T-helper 17 cell (primary cell): ENCODE measurements around the gene AIMP1. TPM values are rescaled to one million over a fixed set of nuclear protein-coding genes. Genes with fewer than 3 reads are reported as not detected.

Experiments
- ATAC-seq: fragments of 150-1000 bp; cut with Tn5 transposase; 2 replicates; pipeline ENCODE4 v1.10.0; 2021; ENCODE audit warnings: mild to moderate bottlenecking, moderate library complexity
- DNase-seq, 3 donors: peaks; one replicate each; pipeline versions ENCODE4 v3.0.0 to v3.0.0-alpha.2; 2020 to 2021
- H3K9me3 ChIP-seq: one replicate; pipeline ENCODE4 v1.7.0; 2013; ENCODE audit warnings: low read length, mild to moderate bottlenecking; ENCODE audit not compliant: control insufficient read depth, poor library complexity, severe bottlenecking
- H3K27ac Mint-ChIP-seq: one replicate; pipeline ENCODE4 v1.8.0; 2022; ENCODE audit warnings: mild to moderate bottlenecking, moderate library complexity, mixed read lengths
- H3K27me3 Mint-ChIP-seq: one replicate; pipeline ENCODE4 v1.8.0; 2022; ENCODE audit warnings: mixed read lengths
- H3K36me3 Mint-ChIP-seq: one replicate; pipeline ENCODE4 v1.8.0; 2022; ENCODE audit warnings: low read depth, mixed read lengths
- H3K4me1 Mint-ChIP-seq: one replicate; pipeline ENCODE4 v1.8.0; 2022; ENCODE audit warnings: mild to moderate bottlenecking, mixed read lengths
- H3K4me3 Mint-ChIP-seq: one replicate; pipeline ENCODE4 v1.8.0; 2022; ENCODE audit warnings: mild to moderate bottlenecking, moderate library complexity, mixed read lengths
- total RNA-seq, 4 donors: library from RNA in 2 of 4; stranded (reverse) in 2 of 4; gene quantifications; one replicate each; pipeline ENCODE4 v1.2.3 and lab custom pipeline; 2022 to 2026

Gene AIMP1
- total RNA-seq, 2 donors from 2014 or later = 41.2 to 51.6 TPM

DNA sequence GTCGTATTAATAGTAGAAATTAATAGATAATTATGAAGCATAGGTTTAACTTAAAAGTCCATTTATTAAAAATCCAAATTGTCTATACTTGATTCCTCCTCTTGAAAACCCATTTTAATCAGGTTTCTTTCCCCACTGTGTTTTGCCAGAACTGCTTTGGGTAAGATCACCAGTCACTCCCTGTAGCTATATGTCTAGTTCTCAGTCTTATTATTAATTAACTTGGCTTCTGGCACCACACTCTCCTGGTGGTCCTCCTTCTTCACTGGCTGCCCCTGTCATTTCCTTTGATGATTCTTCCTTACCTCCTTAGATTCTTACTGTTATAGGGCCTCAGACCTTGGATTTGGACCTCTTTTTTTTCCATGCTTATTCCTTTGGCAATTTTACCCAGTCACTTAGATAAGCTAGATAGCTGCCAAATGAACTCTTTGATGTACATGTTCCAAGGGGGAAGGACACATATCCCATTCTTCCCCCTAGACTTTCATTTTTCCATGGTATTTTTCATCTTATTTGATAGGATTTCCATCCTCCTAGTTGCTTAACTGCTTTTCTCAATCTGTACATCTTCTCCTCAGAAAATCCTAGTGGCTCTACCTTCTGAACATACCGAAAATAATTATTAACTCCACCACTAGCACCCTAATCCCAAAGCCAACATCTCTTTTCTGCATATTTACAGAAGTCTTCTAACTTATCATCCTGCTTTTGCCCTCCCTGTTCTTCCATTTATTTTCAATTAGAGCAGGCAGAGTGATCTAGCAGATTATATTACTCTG is 27.7 kb downstream of the AIMP1 start:
- H3K36me3 Mint-ChIP-seq = peaks cover 14% of the 10 kb centered on the region
- H3K9me3 ChIP-seq = no peaks in the 10 kb centered on the region
- H3K4me3 Mint-ChIP-seq = no peak overlapping the region
- DNase-seq = no peak
- H3K27ac Mint-ChIP-seq = peak overlapping the region; percentile 86
- peaks cover 28% of the 10 kb centered on the region for H3K4me1 Mint-ChIP-seq
- H3K27me3 Mint-ChIP-seq = no peaks in the 10 kb centered on the region
- ATAC-seq = no peak

- no peak for DNase-seq
- Mint-ChIP-seq H3K27ac (peak overlapping the region; percentile 86), H3K36me3 (peaks cover 13% of the 10 kb centered on the region), H3K27me3 (no peaks in the 10 kb centered on the region), H3K4me1 (peaks cover 28% of the 10 kb centered on the region), H3K4me3 (no peak overlapping the region)
- ATAC-seq = no peak
- H3K9me3 ChIP-seq = no peaks in the 10 kb centered on the region
These were observed 28.3 kb downstream of the AIMP1 start for GRCh38 chr4:106344647-106344970.

GRCh38 chr4:106347167-106347566 is 30.8 kb downstream of the AIMP1 start:
- DNase-seq = no peak
- H3K27me3 Mint-ChIP-seq = no peaks in the 10 kb centered on the region
- H3K36me3 Mint-ChIP-seq = peaks cover 15% of the 10 kb centered on the region
- H3K9me3 ChIP-seq = no peaks in the 10 kb centered on the region
- peaks cover 12% of the 10 kb centered on the region for H3K4me1 Mint-ChIP-seq
- ATAC-seq = no peak
- no peak overlapping the region for H3K27ac Mint-ChIP-seq
- H3K4me3 Mint-ChIP-seq = no peak overlapping the region

GRCh38 chr4:106351016-106351415 is 34.7 kb downstream of the AIMP1 start:
- H3K4me3 Mint-ChIP-seq = no peak overlapping the region

DNA sequence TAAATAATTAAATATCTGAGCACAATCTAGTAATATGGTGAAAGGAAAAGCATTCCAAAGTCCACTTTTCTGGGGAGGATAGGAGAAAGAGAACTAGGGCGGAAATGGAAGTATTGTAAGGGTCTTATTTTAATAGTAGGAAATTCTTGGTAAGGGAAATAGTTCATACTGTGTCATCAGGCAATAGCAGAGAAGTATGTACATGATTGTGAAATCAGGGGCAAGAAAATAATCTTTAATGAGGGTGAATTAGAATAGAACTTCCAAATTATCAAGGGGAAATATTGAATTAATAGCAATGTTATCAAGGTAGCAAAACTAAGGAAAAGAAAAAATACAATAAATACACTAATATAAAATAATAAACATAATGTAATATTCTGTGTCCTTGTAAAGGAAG is 37.4 kb downstream of the AIMP1 start:
- Mint-ChIP-seq H3K36me3 (peaks cover 6% of the 10 kb centered on the region), H3K27ac (peak overlapping the region; percentile 32), H3K4me1 (peaks cover 2% of the 10 kb centered on the region), H3K4me3 (no peak overlapping the region), H3K27me3 (no peaks in the 10 kb centered on the region)
- no peaks in the 10 kb centered on the region for H3K9me3 ChIP-seq
- no peak for ATAC-seq
- DNase-seq = no peak

More at GRCh38 chr4:106351016-106351415, 34.7 kb downstream of the AIMP1 start:
- Mint-ChIP-seq H3K27me3 (no peaks in the 10 kb centered on the region), H3K36me3 (peaks cover 9% of the 10 kb centered on the region), H3K4me1 (peaks cover 2% of the 10 kb centered on the region), H3K27ac (no peak overlapping the region)
- H3K9me3 ChIP-seq = no peaks in the 10 kb centered on the region
- DNase-seq (no peak), ATAC-seq (no peak)

DNA sequence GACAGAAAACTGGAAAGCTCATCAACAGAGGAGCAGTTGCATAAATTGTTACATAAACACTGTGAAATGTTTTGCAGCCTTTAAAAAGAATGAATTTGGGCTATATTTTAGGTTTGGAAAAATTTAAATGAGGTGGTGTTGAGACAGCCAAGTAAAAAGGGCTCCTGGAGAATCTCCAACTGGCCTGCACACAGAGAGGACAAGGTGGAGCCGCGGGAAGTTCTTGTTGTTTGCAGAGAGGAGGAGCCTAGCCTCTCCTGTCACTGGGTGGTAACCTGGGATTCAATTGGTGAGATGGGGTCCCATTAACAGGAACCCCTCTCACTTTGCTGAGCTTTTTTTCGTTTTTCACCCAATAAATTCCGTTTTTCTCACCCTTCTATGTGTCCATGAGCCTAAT is 38.8 kb downstream of the AIMP1 start:
- Mint-ChIP-seq H3K4me3 (no peak overlapping the region), H3K27me3 (no peaks in the 10 kb centered on the region), H3K27ac (no peak overlapping the region), H3K4me1 (peaks cover 2% of the 10 kb centered on the region), H3K36me3 (peaks cover 4% of the 10 kb centered on the region)
- H3K9me3 ChIP-seq = no peaks in the 10 kb centered on the region
- no peak for ATAC-seq
- DNase-seq = no peak

DNA sequence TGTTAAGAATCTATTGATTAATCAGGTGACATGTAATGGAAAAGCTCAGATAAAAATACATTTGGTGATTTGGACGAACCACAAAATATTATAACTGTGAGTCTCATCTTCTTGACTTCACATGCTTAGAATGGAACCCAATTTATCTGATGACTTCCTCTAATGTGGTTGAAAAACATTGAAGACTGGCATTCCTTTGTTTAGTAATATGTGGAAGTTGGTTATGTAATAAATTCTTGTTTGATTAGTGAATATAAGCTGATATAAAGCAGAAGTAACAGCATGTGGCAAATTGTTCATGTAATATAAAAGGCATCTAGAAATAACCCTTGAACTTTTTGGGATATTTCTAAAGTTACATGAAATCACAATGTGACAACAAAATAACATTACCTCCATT is 42.5 kb downstream of the AIMP1 start:
- no peak overlapping the region for H3K27ac Mint-ChIP-seq
- DNase-seq = no peak
- H3K27me3 Mint-ChIP-seq = peaks cover 14% of the 10 kb centered on the region
- no peaks in the 10 kb centered on the region for H3K4me1 Mint-ChIP-seq
- H3K4me3 Mint-ChIP-seq = no peak overlapping the region
- no peaks in the 10 kb centered on the region for H3K9me3 ChIP-seq
- no peak for ATAC-seq
- H3K36me3 Mint-ChIP-seq = no peaks in the 10 kb centered on the region

DNA sequence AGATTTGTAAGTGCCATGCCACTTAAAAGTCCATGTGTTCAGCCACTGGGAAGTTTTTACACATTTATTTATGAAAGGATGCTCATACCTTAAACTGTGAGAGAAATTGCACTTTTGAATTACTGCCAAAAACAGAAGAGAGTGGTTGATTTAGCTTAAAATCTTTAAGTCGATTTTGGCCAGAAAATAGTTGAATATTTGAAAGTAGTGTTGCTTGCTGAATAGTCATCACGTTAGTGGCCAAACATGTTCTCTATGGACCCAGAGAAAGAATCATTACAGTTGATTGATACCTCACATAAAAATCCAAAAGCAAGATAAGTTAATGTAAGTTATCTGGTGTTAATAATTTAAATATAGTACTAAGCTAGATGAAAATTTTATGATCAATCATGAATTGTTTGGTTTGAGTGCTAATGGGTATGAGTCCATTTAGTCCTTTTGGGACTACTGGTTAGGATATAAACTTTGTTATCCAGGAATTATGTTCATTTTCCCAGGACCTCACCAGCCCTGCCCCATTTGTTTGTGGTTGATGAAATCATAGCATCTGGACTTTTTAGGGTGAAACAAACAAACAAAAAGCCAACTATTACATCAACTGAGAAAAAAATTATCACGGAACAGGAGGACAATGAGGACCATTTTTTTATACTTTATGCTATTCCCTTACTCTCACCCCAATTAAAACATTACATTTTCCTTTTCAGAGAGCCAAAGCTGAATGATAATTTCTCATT is 45.9 kb downstream of the AIMP1 start:
- no peak for DNase-seq
- no peak for ATAC-seq
- H3K4me3 Mint-ChIP-seq = no peak overlapping the region
- H3K4me1 Mint-ChIP-seq = no peaks in the 10 kb centered on the region
- H3K9me3 ChIP-seq = no peaks in the 10 kb centered on the region
- peaks cover 29% of the 10 kb centered on the region for H3K27me3 Mint-ChIP-seq
- H3K27ac Mint-ChIP-seq = no peak overlapping the region
- no peaks in the 10 kb centered on the region for H3K36me3 Mint-ChIP-seq

DNA sequence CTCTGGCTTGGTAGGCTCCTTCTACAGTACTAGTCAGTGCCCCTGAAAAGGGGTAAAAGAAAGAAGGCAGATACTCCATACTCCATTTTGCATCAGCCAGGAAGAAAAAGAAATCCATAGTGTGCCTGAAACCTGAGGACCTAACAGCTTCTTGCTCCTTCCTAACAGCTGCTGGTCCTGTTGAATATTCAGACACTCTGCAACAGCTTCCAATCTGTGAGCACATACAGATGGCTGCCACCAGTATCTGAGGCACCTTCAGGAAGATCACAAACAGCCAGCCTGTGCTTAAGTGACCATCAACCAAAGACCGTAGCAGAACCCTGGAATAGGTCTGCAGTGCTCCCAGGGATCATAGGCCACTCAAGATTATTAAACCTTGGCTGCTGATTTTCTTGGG is 47.9 kb downstream of the AIMP1 start:
- H3K4me3 Mint-ChIP-seq = no peak overlapping the region
- H3K27ac Mint-ChIP-seq = no peak overlapping the region
- H3K36me3 Mint-ChIP-seq = no peaks in the 10 kb centered on the region
- H3K4me1 Mint-ChIP-seq = no peaks in the 10 kb centered on the region
- peaks cover 33% of the 10 kb centered on the region for H3K27me3 Mint-ChIP-seq
- no peak for DNase-seq
- no peak for ATAC-seq
- H3K9me3 ChIP-seq = no peaks in the 10 kb centered on the region

- Mint-ChIP-seq H3K4me3 (no peak overlapping the region), H3K4me1 (no peaks in the 10 kb centered on the region), H3K27me3 (peaks cover 42% of the 10 kb centered on the region), H3K27ac (no peak overlapping the region), H3K36me3 (peaks cover 3% of the 10 kb centered on the region)
- DNase-seq = no peak
- no peak for ATAC-seq
- H3K9me3 ChIP-seq = no peaks in the 10 kb centered on the region
These were observed 49.3 kb downstream of the AIMP1 start for GRCh38 chr4:106365613-106366012.

GRCh38 chr4:106366026-106366425 is 49.7 kb downstream of the AIMP1 start:
- DNase-seq (no peak), ATAC-seq (no peak)
- no peaks in the 10 kb centered on the region for H3K9me3 ChIP-seq
- Mint-ChIP-seq H3K4me1 (no peaks in the 10 kb centered on the region), H3K27me3 (peaks cover 39% of the 10 kb centered on the region), H3K27ac (no peak overlapping the region), H3K4me3 (no peak overlapping the region), H3K36me3 (peaks cover 3% of the 10 kb centered on the region)

DNA sequence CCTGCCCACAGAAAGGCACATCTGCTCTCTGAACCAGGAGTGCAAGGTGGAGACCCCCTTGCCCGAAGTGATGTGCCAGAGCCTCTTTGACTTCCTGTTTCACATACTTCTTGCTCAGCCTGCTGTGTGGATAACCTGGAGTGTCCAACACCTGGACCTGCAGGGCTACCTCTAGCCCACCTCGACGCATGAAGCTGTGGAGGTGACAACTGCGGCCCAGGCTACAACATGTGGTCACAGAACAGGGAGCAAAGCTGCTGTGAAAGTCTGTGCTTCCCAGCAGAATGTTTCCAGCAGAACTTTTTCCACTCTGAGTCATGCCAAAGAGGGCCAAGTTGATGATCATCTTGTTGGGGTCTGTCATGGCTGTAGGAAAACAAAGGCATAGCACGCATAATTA is 50.7 kb downstream of the AIMP1 start:
- no peak overlapping the region for H3K4me3 Mint-ChIP-seq
- H3K4me1 Mint-ChIP-seq = no peaks in the 10 kb centered on the region
- DNase-seq (no peak), ATAC-seq (no peak)
- no peaks in the 10 kb centered on the region for H3K9me3 ChIP-seq
- H3K36me3 Mint-ChIP-seq = peaks cover 3% of the 10 kb centered on the region
- no peak overlapping the region for H3K27ac Mint-ChIP-seq
- H3K27me3 Mint-ChIP-seq = peaks cover 37% of the 10 kb centered on the region

- DNase-seq (no peak), ATAC-seq (no peak)
- H3K36me3 Mint-ChIP-seq = peaks cover 3% of the 10 kb centered on the region
- H3K4me1 Mint-ChIP-seq = no peaks in the 10 kb centered on the region
- H3K27ac Mint-ChIP-seq = no peak within 1 kb of the TSS
- no peaks in the 10 kb centered on the region for H3K9me3 ChIP-seq
- peaks cover 37% of the 10 kb centered on the region for H3K27me3 Mint-ChIP-seq
- H3K4me3 Mint-ChIP-seq = no peak within 1 kb of the TSS
These were observed 52.3 kb downstream of the AIMP1 start, which contains the start of gene GIMD1 for GRCh38 chr4:106368678-106369077. TSS of gene GIMD1 (minus strand) at chr4:106368778. CDS start at chr4:106367435, 1,343 bp downstream.
